ENCODE data around the gene NELFB.
"Not testable (repeated sequence)": the region's sequence is repeated elsewhere in the genome, so short reads cannot be mapped to it uniquely, and the experiment has no call there.

NELFB gene

DNA sequence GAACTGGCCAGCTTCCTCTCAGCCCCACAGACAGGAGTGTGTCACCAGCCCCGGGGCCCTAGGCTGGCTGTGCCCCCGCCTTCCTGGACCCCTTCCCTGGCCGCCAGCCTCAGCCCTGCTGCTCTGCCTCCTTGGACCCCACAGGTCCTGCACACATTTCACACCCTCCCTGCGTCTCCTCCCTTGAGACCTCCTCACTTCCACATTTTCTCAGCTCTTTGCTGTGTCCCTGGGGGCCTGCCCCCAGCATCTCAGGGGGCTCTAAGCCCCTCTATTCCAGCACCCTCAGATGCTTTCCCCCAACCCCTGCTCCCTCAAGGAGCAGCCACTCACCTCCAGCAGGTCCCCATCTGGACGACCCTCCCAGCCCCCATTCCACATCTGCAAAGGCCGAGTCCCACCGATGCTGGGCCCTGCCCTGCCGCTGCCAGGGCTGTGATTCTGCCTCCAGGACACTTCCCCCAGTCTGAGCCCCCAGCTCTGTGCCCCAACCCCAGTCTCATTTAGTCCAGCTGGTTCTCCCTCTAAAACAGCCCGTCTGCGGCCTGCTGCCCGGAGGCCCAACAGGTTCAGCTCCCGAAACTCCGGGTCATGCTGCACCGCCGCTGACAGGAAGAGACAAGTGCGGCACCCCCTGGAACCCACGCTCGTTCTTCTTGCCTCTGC, 20.2 kb upstream of the NELFB start:
- no peak for DNase-seq (ENCODE audit: low read depth in 3 of 3)

DNA sequence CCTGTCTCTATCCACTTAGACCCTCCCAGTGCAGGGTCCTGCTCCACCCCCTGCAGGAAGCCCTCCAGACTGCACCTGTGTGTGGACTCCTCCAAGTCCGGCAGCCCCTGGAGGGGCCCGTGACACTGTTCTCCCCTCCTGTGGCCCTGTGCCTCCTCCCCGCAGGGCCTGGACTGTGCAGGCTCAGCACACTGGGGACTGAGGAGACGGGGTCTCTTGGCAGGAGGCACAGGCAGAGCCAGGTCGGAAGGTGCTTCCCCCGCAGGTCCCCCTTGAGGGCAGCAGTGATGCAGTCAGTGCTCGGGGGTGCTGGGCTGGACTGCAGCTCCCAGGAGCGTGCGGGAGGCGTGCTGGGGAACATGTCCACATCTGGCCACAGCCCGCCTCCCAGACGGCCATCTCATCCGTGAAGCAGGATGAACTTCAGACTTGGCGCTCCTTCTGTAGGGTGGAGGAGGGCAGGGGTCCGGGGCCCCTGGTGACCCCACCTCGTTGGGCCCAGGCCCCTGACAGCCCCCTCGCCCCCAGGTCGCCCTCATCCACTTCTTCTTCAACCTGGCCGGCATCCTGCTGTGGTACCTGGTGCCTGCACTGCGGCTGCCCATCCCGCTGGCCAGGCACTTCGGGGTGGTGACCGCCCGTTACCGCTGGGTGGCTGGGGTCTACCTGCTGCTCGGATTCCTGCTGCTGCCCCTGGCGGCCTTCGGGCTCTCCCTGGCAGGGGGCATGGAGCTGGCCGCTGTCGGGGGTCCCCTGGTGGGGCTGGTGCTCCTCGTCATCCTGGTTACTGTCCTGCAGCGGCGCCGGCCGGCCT, 19.5 kb upstream of the NELFB start:
- DNase-seq (ENCODE audit: low read depth in 3 of 3), result no peak

DNA sequence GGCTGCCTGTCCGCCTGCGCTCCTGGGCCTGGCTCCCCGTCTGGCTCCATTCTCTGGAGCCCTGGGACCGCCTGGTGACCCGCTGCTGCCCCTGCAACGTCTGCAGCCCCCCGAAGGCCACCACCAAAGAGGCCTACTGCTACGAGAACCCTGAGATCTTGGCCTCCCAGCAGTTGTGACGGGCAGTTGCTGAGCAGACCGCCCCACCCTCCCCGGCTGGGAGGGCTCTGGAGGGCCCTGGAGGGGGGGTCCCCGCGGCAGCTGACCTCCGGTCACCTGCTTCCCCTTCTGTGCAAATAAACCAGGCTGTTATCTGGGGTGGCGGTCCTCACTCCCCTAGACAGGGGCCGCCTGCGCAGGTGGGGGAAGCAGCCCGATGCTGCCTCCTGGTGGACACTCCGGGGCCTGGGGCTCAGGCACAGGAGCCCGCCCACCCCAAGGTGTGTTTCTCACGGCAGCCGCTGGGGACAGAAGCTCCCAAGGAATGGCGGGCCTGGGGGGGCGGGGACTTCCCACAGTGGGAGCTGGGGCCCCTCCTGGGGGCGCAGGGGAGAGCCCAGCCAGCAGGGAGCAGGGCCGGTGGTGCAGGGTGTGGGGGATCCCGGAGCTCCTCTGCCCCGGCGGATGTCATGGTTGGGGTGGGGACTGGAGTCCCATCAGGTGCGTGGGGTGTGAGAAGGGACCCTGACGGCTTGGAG, 18.7 kb upstream of the NELFB start:
- peak; percentile 78 to 91 (median 81) for DNase-seq (ENCODE audit: low read depth in 3 of 3)

DNA sequence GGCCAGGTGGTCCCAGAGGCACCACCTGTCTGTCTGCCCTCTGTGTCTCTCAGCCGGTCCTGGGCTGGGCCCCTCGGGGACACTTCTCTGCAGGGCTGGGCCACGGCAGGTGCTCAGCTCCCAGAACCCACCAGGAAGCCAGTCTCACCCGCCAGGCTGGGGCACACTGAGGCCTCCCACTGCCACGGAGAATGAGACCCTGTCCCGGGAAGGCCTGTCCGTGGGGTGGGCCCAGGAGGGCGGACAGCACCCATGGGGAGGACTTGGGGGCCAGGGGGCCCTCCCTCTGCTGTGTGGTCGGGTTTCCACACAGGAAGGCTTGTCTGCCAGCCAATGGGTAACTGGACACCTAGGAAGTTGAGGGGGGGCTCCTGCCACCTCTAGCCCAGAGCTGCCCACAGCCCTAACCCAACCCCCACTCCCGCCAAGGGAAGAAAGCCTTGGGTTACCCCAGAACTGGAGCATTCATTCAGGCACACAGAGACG, 18.1 kb upstream of the NELFB start:
- DNase-seq (ENCODE audit: low read depth in 3 of 3), result no peak

DNA sequence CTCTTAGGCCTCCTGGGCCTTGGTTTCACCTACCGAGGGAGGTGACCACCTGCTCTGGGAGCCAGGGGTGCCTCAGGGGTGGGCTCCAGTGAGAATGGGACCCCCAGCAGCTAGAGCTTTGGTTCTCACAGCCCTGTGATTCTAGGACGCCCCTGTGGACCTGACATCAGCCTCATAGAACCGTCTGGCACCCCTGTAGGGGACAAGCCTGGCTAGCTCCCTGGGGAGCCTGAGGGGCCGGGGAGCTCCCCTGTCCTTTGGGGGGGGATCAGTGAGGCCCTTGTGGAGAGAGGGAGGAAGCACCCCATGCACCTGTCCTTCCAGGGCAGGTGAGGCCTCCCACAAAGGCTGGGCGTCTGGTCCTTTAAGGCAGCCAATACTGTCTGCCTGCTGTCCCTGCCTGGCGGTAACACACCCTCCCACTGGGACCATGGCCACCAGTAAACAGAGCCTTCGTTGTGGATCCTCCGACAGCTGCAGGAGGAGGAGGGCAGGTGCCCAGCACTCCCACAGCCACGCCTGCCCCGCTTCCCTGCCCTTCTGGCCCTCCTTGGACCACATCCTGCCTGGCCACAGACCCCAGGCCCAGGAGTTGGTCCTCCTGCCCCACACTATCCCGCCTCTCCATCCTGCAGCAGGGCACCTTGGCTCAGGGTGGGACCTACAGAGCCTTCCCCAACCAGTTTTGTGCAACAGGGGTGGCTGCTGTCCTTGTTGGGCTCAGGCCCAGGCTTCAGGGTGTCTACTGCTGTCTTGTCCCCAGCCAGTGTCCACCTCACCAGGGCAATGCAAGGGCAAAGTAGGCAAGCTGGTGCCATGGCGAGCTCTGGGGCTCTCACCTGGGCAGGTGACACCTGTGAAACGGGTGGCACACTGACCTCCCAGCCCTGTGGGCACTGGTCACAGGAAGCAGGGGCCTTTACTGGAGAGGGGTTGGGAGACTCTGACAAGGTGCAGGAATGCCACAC, 17.1 kb upstream of the NELFB start:
- no peak for DNase-seq (ENCODE audit: low read depth in 3 of 3)

DNA sequence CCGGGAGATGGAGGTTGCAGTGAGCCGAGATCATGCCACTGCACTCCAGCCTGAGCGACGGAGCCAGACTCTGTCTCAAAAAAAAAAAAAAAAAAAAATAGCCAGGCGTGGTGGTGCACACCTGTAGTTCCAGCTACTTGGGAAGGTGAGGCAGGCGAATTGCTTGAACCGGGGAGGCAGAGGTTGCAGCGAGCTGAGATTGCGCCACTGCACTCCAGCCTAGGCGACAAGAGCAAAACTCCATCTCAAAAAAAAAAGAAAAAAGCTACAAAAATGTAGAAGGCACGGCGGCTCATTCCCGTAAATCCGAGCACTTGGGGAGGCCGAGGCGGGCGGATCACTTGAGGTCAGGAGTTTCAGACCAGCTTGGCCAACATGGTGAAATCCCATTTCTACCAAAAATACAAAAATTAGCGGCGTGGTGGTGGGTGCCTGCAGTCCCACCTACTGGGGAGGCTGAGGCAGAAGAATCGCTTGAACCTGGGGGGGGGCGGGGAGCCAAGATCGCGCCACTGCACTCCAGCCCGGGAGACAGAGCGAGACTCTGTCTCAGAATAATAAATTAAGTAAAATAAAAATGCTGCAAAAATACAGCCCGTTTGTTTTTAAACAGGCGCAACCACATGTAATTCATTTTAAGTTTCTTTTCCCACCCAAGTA, 15.5 kb upstream of the NELFB start:
- not testable (repeated sequence) for DNase-seq (ENCODE audit: low read depth in 3 of 3)

DNA sequence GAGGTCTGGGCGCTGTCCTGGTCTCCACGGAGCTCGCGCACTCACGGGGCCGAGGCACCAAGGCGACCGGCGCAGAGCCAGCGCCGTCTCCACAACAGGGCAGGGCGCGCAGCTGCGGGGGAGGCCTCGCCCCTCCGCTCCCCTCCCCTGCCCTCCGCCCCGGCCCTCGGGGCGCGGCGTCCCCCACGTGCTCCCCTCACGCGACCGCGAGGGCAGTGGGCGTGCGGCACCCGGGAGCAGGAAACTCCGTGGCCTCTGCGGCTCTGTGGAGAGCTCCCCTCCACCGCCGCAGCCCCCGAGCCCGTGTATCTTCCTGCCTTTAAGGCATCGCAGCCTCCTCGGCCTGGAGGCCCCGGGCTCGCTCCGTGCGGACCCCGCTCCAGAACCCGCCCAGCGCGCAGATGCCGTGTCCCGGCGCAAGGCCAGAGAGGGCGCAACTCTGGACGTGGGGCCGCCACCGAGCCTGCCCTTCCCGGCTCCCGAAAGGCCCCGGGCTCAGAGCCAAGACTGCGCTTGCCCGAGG, 14.7 kb upstream of the NELFB start:
- DNase-seq (ENCODE audit: low read depth in 3 of 3), result peak in 2 of 3 donors; percentile 49 to 61

DNA sequence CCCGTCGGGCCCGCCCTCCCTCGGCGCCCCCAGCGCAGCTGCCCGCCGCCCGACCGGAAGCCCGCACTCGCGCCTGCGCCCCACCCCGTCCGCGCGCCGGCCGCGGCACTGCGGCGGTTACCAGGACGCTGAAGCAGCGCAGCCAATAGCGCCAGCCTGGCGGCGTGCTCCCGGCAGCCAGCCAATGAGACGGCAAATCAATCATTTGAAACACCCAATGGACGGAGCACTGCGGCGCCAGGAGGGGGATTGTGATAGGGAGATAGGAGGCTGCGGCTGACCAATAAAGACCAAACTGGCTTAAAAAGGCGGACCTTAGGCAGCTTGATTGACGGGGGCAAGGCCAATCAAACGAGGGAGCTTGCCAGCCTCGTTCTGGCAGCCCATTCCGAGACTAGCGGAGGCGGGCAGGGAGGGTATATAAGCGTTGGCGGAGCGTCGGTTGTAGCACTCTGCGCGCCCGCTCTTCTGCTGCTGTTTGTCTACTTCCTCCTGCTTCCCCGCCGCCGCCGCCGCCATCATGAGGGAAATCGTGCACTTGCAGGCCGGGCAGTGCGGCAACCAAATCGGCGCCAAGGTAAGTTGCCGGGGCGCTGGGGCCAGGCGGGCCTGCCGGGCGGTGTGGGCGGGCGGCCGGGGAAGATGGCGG, 14.2 kb upstream of the NELFB start, which contains the start of gene TUBB4B:
TUBB4B (plus strand) TSS at position 447 of the 649 bp plus-strand sequence; CDS start at position 521, 74 bp downstream.
- DNase-seq (ENCODE audit: low read depth in 3 of 3), result peak; percentile 92 to 99 (median 92)

DNA sequence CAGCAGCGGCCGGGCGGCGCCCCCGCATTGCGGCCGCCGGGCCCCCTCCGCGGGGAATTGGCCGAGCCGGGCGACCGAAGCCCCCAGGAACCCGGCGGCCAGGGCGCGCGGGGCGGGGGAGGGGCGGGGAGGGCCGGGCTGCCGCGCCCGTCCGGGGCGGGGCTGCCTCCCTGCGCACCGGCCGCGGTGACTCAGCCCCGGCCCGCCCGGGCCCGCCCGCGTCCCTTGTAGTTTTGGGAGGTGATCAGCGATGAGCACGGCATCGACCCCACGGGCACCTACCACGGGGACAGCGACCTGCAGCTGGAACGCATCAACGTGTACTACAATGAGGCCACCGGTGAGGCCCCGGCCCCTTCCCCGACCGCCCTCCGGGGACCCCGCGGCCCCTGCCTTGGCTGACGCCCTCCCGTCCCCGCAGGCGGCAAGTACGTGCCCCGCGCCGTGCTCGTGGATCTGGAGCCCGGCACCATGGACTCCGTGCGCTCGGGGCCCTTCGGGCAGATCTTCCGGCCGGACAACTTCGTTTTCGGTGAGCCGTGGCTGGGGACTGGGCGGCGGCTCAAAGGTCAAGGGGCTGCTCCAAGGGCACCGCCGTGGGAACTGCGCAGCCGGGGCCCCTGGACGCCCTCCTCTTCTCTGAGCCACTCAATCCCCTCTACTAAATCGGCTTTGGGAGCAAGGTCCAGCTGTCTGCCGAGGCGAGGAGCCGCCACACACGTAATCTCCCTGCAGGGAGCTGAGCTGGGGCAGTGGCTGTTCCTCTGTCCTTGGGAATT, 13.4 kb upstream of the NELFB start:
- peak in 2 of 3 donors; percentile 37 for DNase-seq (ENCODE audit: low read depth in 3 of 3)

DNA sequence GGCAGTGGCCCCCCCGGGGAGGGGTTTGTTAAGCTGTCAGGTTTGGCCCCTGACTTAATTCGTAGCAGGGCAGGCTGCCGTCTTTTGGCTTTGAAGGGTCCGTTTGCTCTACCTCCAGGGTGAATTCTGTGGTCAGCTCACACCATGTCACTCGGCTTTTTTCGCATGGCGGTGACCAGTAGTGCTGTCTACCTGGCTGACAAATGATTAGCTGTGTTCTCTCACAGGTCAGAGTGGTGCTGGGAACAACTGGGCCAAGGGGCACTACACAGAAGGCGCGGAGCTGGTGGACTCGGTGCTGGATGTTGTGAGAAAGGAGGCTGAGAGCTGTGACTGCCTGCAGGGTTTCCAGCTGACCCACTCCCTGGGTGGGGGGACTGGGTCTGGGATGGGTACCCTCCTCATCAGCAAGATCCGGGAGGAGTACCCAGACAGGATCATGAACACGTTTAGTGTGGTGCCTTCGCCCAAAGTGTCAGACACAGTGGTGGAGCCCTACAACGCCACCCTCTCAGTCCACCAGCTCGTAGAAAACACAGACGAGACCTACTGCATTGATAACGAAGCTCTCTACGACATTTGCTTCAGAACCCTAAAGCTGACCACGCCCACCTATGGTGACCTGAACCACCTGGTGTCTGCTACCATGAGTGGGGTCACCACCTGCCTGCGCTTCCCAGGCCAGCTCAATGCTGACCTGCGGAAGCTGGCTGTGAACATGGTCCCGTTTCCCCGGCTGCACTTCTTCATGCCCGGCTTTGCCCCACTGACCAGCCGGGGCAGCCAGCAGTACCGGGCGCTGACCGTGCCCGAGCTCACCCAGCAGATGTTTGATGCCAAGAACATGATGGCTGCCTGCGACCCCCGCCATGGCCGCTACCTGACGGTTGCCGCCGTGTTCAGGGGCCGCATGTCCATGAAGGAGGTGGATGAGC, 12.6 kb upstream of the NELFB start:
- DNase-seq (ENCODE audit: low read depth in 3 of 3), result no peak

DNA sequence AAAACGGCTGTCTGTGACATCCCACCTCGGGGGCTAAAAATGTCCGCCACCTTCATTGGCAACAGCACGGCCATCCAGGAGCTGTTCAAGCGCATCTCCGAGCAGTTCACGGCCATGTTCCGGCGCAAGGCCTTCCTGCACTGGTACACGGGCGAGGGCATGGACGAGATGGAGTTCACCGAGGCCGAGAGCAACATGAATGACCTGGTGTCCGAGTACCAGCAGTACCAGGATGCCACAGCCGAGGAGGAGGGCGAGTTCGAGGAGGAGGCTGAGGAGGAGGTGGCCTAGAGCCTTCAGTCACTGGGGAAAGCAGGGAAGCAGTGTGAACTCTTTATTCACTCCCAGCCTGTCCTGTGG, 11.9 kb upstream of the NELFB start:
- not testable (repeated sequence) for DNase-seq (ENCODE audit: low read depth in 3 of 3)

DNA sequence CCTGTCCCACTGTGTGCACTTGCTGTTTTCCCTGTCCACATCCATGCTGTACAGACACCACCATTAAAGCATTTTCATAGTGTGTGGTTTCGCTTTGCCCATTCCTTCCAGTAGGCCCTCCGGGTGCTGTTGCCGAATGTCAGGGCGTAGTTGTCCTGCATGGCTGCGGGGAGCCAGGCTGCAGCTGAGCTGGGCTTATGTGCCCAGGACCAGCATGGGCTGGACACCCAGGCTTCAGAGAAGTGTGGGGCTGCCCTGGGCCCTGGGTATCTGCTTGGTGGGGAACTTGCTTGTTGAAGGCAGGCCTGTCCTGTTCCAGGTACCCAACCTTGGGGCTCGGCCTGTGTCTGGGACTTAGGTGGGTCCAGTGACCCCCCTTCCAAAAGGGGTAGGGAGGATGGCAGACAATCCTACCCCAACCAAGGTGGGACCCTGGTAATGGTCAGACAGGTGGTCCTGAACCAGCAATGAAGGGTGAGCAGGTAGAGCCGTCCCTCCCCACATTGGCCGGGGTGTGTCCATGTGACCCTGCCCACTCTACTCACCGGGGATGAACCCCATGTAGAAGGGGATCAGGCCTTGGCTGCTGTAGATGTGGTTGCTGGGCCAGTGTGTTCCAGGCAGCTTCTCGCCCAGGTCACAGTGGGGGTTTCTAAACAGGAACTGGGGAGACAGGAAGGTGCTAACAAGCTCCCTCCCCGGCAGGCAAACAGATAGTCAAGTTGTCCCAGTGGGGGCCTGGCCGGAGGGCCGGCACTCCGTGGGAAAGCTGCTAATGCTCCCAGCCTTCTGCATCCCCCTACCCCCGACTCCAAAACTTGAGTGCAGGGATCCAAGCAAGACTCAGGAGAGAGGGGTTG, 11.3 kb upstream of the NELFB start:
- DNase-seq (ENCODE audit: low read depth in 3 of 3), result no peak

DNA sequence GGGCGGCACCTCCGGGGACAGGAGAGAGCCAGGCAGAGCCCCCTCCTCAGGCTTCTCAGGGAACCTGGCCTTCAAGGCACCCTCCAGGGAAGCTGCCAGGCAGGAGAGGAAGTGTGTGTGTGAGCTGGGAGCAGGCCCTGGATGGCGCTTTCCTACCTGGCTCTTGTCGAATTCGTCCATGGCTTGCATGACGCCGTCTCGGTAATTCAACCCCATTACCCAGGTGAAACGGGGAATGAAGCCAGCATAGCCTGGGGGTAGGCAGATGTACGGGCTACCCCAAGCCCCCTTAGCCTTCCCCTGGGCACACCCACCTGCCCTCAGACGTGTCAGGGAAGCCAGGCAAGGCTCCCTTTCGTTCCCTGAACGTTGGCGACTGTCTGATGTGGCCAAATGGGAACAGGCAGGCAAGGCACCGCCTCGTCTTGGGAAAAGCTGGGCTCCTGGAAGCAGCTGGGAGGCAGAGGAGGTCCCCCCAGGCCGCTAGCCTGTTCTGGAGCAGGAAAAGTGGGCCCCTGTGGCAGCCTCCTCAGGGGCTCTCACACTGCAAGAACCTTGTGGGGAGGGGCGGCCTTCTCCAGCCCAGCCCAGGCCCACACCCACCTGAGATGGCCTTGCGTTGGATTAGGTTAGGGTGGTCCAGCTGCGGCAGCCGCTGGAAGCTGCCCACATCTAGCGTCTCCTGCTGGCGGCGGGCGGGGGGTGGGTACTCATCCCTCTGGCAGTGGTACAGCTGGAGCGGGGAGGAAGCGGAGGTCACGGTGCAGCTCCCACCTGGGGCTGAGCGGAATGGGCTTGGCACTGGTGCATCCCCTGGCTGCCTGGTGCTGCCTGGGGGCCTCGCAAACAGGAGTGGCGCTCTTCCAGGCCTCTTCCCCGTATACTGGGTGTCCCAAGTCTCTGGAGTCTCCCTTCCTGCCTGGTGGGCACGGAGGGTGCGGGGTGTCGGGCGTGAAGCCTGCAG, 10.4 kb upstream of the NELFB start:
- no peak for DNase-seq (ENCODE audit: low read depth in 3 of 3)

DNA sequence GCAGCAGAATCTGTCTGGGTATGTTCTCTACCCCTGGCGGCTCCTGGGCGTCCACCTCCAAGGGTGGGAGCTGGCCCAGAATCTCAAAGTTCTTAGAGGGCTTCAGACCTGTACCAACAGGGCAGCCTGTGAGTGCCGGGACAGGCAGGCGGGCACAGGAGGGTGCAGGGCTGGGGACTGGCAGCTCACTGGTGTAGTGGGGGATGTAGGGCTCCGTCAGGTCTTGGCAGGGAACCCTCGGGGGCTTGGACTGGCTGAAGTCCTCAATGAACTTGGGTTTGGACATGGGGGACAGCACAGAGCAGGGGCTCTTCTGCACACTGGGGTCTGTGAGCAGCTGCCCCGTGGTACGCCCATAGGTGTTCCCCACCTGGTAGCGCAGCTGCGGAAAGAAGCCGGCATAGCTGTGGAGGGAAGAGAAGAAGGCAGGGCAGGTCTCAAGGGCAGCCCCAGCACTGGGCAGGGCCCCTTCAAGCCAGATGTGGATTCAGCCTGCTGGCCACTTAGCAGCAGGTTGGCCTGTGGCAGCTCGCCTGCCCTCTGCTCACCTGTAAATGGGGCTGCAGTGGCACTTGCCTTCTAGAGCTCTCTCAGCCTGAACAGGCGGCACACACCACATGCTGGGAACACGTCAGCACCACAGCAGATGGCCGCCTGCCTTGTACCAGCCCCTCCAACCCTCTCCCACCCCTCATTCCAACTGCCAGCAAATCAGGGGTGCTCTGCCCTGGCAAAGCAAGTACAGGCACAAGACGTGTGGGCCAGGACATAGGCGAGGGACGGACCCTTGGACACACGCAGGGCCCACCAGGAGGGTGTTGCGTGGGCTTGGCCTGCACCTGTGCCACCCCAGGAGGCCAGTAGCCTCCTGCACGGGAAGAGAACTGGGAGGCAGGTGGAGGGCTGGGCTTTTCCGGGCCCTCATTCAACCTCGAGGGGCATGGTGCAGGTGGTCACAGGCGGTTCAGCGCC, 9.4 kb upstream of the NELFB start:
- no peak for DNase-seq (ENCODE audit: low read depth in 3 of 3)
